ENCODE data around the gene CLIC4. TPM values are rescaled to one million over a fixed set of nuclear protein-coding genes. Genes with fewer than 3 reads are reported as not detected.

Gene CLIC4
- total RNA-seq, 4 donors from 2014 or later = 37.3 to 74.5 (median 45.6) TPM

DNA sequence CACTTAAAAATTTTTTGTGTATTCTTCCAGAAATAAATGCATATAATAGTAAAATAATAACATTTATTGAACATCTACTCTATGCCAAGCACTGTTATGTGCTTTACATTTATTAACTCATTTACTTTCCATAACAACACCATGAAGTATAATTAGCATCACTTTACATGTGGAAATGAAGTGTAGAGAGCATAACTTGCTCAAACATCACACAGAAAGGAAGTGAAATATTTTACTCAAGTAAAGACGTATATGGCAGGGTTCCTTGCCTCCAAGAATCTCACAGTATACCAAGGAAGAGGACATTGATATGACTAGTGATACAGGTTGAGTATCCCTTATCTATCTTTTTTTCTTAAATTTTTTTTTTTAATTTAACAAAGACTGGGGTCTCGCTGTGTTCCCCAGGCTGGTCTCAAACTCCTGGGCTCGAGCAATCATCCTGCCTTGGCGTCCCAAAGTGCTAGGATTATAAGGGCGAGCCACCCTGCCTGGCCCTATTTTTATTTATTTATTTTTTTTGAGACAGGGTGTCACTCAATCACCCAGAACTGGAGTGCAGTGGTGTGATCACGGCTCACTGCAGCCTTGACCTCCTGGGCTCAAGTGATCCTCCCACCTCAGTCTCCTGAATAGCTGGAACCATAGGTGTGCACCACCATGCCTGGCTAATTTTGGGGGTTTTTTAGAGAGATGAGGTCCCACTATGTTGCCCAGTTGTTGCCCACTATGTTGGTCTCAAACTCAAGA, 7.7 kb upstream of the CLIC4 start:
- ATAC-seq (no peak), DNase-seq (no peak)
- Histone ChIP-seq H3K9me3 (no peaks in the 10 kb centered on the region), H3K4me1 (peaks cover 10 to 15% of the 10 kb centered on the region in 2 donors), H3K4me3 (no peak overlapping the region), H3K36me3 (no peaks in the 10 kb centered on the region), H3K27ac (no peak overlapping the region), H3K27me3 (no peaks in the 10 kb centered on the region)
- in situ Hi-C loops (cut with MboI; ENCODE audit: low sequenced_read_pairs in 4 of 4) (no loop called here), intact Hi-C loops (cut with DNase I; ENCODE audit: low total_unique reads) (no loop called here)
- no peak for TF ChIP-seq POLR2A (IDR thresholded peaks at IDR 0.05)
- TF ChIP-seq, protein P1, sequence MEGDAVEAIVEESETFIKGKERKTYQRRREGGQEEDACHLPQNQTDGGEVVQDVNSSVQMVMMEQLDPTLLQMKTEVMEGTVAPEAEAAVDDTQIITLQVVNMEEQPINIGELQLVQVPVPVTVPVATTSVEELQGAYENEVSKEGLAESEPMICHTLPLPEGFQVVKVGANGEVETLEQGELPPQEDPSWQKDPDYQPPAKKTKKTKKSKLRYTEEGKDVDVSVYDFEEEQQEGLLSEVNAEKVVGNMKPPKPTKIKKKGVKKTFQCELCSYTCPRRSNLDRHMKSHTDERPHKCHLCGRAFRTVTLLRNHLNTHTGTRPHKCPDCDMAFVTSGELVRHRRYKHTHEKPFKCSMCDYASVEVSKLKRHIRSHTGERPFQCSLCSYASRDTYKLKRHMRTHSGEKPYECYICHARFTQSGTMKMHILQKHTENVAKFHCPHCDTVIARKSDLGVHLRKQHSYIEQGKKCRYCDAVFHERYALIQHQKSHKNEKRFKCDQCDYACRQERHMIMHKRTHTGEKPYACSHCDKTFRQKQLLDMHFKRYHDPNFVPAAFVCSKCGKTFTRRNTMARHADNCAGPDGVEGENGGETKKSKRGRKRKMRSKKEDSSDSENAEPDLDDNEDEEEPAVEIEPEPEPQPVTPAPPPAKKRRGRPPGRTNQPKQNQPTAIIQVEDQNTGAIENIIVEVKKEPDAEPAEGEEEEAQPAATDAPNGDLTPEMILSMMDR (IDR thresholded peaks at IDR 0.05 in 4 of 5, conservative IDR thresholded peaks at IDR 0.05 in 1 of 5) = no peak

GRCh38 chr1:24739241-24739640, 6.0 kb upstream of the CLIC4 start:
- TF ChIP-seq POLR2A (IDR thresholded peaks at IDR 0.05) = no peak
- TF ChIP-seq, protein P1 (IDR thresholded peaks at IDR 0.05 in 4 of 5, conservative IDR thresholded peaks at IDR 0.05 in 1 of 5) = no peak
- no peaks in the 10 kb centered on the region for H3K9me3 ChIP-seq
- peaks cover 10 to 15% of the 10 kb centered on the region in 2 donors for H3K4me1 ChIP-seq
- no peaks in the 10 kb centered on the region for H3K27me3 ChIP-seq
- ATAC-seq = no peak
- intact Hi-C loops (cut with DNase I; ENCODE audit: low total_unique reads) (no loop called here), in situ Hi-C loops (cut with MboI; ENCODE audit: low sequenced_read_pairs in 4 of 4) (no loop called here)
- no peaks in the 10 kb centered on the region for H3K36me3 ChIP-seq
- no peak for DNase-seq
- H3K4me3 ChIP-seq = no peak overlapping the region
- H3K27ac ChIP-seq = no peak overlapping the region

DNA sequence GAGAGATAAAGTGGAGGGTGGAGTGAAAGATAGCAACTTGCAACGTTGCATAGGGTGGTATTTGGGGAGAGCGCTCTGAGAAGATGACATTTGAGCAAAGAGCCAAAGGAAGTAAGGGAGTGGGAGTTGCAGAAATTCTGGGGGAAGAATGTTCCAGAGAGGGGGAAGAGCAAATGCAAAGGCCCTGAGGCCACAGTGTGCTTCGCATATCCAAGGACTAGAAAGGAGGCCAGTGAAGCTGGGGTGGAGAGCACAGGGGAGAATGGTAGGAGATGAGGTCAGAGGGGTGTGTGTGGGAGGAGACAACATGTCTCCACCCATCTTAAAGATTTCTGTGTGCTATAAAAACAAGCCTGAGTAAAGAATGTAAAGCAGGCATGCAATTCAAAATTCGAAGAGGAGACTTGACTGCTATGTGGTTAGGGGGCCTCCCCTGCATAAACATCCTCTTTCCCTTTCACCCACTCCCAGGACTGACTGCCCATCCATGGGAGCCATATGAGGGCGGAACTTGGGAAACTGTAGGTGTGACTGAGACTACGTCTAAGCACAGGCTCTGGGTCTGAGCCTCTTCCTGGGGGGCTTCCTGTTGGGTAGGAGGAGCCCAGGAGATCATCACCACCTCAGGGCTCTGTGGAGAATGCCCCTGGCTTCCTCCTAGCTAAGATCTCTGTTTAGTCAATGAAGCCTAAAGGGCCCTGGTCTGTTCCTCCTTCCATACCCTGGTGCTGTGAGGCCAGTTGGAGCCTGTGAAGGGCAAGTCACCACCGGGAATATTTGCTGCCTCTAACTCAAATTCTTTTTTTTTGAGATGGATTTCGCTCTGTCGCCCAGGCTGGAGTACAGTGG, 2.9 kb upstream of the CLIC4 start:
- DNase-seq = no peak
- Histone ChIP-seq H3K36me3 (no peaks in the 10 kb centered on the region), H3K9me3 (no peaks in the 10 kb centered on the region), H3K4me1 (no peaks in the 10 kb centered on the region), H3K27me3 (peaks cover 0 to 3% (median 0%) of the 10 kb centered on the region in 3 donors), H3K27ac (no peak overlapping the region), H3K4me3 (no peak overlapping the region)
- intact Hi-C loops (cut with DNase I; ENCODE audit: low total_unique reads) = no loop called here
- in situ Hi-C loops (cut with MboI; ENCODE audit: low sequenced_read_pairs in 4 of 4) = no loop called here
- ATAC-seq = no peak
- TF ChIP-seq, protein P1 (IDR thresholded peaks at IDR 0.05 in 4 of 5, conservative IDR thresholded peaks at IDR 0.05 in 1 of 5) = no peak
- TF ChIP-seq POLR2A (IDR thresholded peaks at IDR 0.05) = no peak

- no peaks in the 10 kb centered on the region for H3K4me1 ChIP-seq
- no peak for DNase-seq
- no peaks in the 10 kb centered on the region for H3K9me3 ChIP-seq
- in situ Hi-C loops (cut with MboI; ENCODE audit: low sequenced_read_pairs in 4 of 4) = no loop called here
- H3K27ac ChIP-seq = peak overlapping the region; percentile 9 to 63 (median 20)
- H3K27me3 ChIP-seq = peaks cover 0 to 3% (median 0%) of the 10 kb centered on the region in 3 donors
- no peak for ATAC-seq
- no peak overlapping the region for H3K4me3 ChIP-seq
- TF ChIP-seq, protein P1 (IDR thresholded peaks at IDR 0.05 in 4 of 5, conservative IDR thresholded peaks at IDR 0.05 in 1 of 5) = no peak
- TF ChIP-seq POLR2A (IDR thresholded peaks at IDR 0.05) = no peak
- H3K36me3 ChIP-seq = no peaks in the 10 kb centered on the region
- intact Hi-C loops (cut with DNase I; ENCODE audit: low total_unique reads) = loop anchor here (2.0 kb wide), 2 partner anchors 53 to 87 kb away; no protein-coding TSS in a partner anchor
These were observed 1.6 kb upstream of the CLIC4 start for GRCh38 chr1:24743404-24744211.
